Liver (tissue), 9 donors: Measurements from ENCODE around the gene HLTF. TPM values are rescaled to one million over a fixed set of nuclear protein-coding genes. Genes with fewer than 3 reads are reported as not detected.

ENCODE experiments used
- DNase-seq: peaks from one replicate; pipeline ENCODE4 v3.0.0-alpha.2; 2017; ENCODE audit warnings: low spot score
- H3K27ac ChIP-seq, 2 donors: one replicate each; pipeline ENCODE4 v1.7.0; 2013; ENCODE audit warnings: inconsistent platforms in 2 of 2, low read length in 2 of 2, control low read depth in 1 of 2, low read depth in 1 of 2, mild to moderate bottlenecking in 1 of 2
- H3K27me3 ChIP-seq, 4 donors: one replicate each; pipeline versions ENCODE4 v1.6.1 to v1.7.0; 2013; ENCODE audit warnings: low read length in 3 of 4, inconsistent platforms in 1 of 4, mild to moderate bottlenecking in 1 of 4, moderate library complexity in 1 of 4; ENCODE audit not compliant: control insufficient read depth in 4 of 4, insufficient read depth in 4 of 4
- H3K36me3 ChIP-seq, 4 donors: one replicate each; pipeline versions ENCODE4 v1.6.1 to v1.7.0; 2013; ENCODE audit warnings: low read length in 3 of 4, mild to moderate bottlenecking in 3 of 4, low read depth in 1 of 4, moderate library complexity in 1 of 4; ENCODE audit not compliant: control insufficient read depth in 4 of 4, insufficient read depth in 3 of 4
- H3K4me1 ChIP-seq, 4 donors: one replicate each; pipeline versions ENCODE4 v1.6.1 to v1.7.0; 2013; ENCODE audit warnings: low read length in 3 of 4, mild to moderate bottlenecking in 3 of 4, moderate library complexity in 1 of 4; ENCODE audit not compliant: control insufficient read depth in 4 of 4, insufficient read depth in 4 of 4
- H3K4me3 ChIP-seq, 3 donors: one replicate each; pipeline versions ENCODE4 v1.6.1 to v1.7.0; 2013; ENCODE audit warnings: low read length in 3 of 3, control low read depth in 1 of 3, low read depth in 1 of 3, mild to moderate bottlenecking in 1 of 3
- H3K9ac ChIP-seq, 2 donors: one replicate each; pipeline ENCODE4 v1.7.0; 2013; ENCODE audit warnings: low read length in 2 of 2, mild to moderate bottlenecking in 2 of 2, moderate library complexity in 2 of 2, control low read depth in 1 of 2, low read depth in 1 of 2
- H3K9me3 ChIP-seq, 4 donors: one replicate each; pipeline versions ENCODE4 v1.6.1 to v1.7.0; 2013; ENCODE audit warnings: low read length in 3 of 4; ENCODE audit not compliant: control insufficient read depth in 4 of 4
- EGR1 ChIP-seq, 2 donors: IDR thresholded peaks; 2 replicates each; pipeline ENCODE4 v1.6.1; 2016 to 2018; ENCODE audit warnings: antibody characterized with exemption in 2 of 2, low read depth in 2 of 2
- FOXA1 ChIP-seq: IDR thresholded peaks from 2 replicates; pipeline ENCODE4 v1.6.1; 2016; ENCODE audit warnings: antibody characterized with exemption
- GABPA ChIP-seq, 2 donors: IDR thresholded peaks in 1 of 2; conservative IDR thresholded peaks in 1 of 2; 2 replicates each; pipeline ENCODE4 v1.6.1; 2016; ENCODE audit warnings: antibody characterized with exemption in 2 of 2, mild to moderate bottlenecking in 1 of 2, moderate library complexity in 1 of 2
- HNF4G ChIP-seq: IDR thresholded peaks from 2 replicates; pipeline ENCODE4 v1.6.1; 2016; ENCODE audit warnings: antibody characterized with exemption
- JUND ChIP-seq, 2 donors: IDR thresholded peaks; 2 replicates each; pipeline ENCODE4 v1.6.1; 2016; ENCODE audit warnings: antibody characterized with exemption in 2 of 2
- NR2F2 ChIP-seq: IDR thresholded peaks from 2 replicates; pipeline ENCODE4 v1.6.1; 2016; ENCODE audit warnings: antibody characterized with exemption
- RAD21 ChIP-seq, 2 donors: IDR thresholded peaks; 2 replicates each; pipeline ENCODE4 v1.6.1; 2016; ENCODE audit warnings: antibody characterized with exemption in 2 of 2, mild to moderate bottlenecking in 2 of 2
- RXRA ChIP-seq, 2 donors: IDR thresholded peaks; 2 replicates each; pipeline ENCODE4 v1.6.1; 2017 to 2018; ENCODE audit warnings: antibody characterized with exemption in 2 of 2, mild to moderate bottlenecking in 1 of 2
- SP1 ChIP-seq: IDR thresholded peaks from 2 replicates; pipeline ENCODE4 v1.6.1; 2018; ENCODE audit warnings: antibody characterized with exemption, mild to moderate bottlenecking
- ZBTB33 ChIP-seq: IDR thresholded peaks from 2 replicates; pipeline ENCODE4 v1.6.1; 2016; ENCODE audit warnings: antibody characterized with exemption
- WGBS: extraction: QIAGEN DNeasy Blood & Tissue Kit; methylation state at CpG from one replicate; pipeline ENCODE4 v1.1.7; 2013; 5-methylcytosine and 5-hydroxymethylcytosine counted together
- polyA plus RNA-seq, 2 donors: library from polyadenylated mRNA; stranded (reverse) in 1 of 2; unstranded in 1 of 2; fragments of 200-250 nt in 1 of 2; fragments of >200 nt in 1 of 2; fragmentation: Nextera tagmentation in 1 of 2; extraction: Ambion mirVana in 1 of 2; gene quantifications; one replicate each; pipeline versions ENCODE4 v1.2.1 to v1.2.3, GENCODE V29; 2013 to 2015
- total RNA-seq, 2 donors: library from RNA; depleted of rRNA; stranded (reverse); fragments of >200 nt; gene quantifications; one replicate each; pipeline ENCODE4 v1.2.3, GENCODE V29; 2014
- TF ChIP-seq, protein P1 (sequence below): IDR thresholded peaks from 2 replicates; pipeline ENCODE4 v1.6.1; 2016; ENCODE audit warnings: antibody characterized with exemption, mild to moderate bottlenecking
- TF ChIP-seq, protein P2 (sequence below): fragments of 150-350 bp; IDR thresholded peaks from 2 replicates; pipeline ENCODE4 v1.5.1; 2017; ENCODE audit warnings: improper control_type of control experiment, low read depth, low read length; ENCODE audit not compliant: missing input control
- TF ChIP-seq, protein P3 (sequence below): IDR thresholded peaks from 2 replicates; pipeline ENCODE4 v1.6.1; 2016; ENCODE audit warnings: antibody characterized with exemption
- TF ChIP-seq, protein P4 (sequence below): IDR thresholded peaks from 2 replicates; pipeline ENCODE4 v1.6.1; 2016; ENCODE audit warnings: antibody characterized with exemption
- donor health status: healthy.
- donor health status: healthy.
- donor health status: healthy.
- donor health status: healthy.
- donor health status: healthy.

HLTF gene
- total and polyA plus RNA-seq, 4 donors: 4.1 to 31.7 (median 17.0) TPM

- Histone ChIP-seq H3K27me3 (no peaks in the 10 kb centered on the region), H3K4me3 (no peak overlapping the region), H3K4me1 (no peaks in the 10 kb centered on the region), H3K27ac (no peak overlapping the region), H3K36me3 (peaks cover 2 to 18% (median 9%) of the 10 kb centered on the region in 4 donors), H3K9ac (no peak overlapping the region), H3K9me3 (no peaks in the 10 kb centered on the region)
- TF ChIP-seq, protein P1, sequence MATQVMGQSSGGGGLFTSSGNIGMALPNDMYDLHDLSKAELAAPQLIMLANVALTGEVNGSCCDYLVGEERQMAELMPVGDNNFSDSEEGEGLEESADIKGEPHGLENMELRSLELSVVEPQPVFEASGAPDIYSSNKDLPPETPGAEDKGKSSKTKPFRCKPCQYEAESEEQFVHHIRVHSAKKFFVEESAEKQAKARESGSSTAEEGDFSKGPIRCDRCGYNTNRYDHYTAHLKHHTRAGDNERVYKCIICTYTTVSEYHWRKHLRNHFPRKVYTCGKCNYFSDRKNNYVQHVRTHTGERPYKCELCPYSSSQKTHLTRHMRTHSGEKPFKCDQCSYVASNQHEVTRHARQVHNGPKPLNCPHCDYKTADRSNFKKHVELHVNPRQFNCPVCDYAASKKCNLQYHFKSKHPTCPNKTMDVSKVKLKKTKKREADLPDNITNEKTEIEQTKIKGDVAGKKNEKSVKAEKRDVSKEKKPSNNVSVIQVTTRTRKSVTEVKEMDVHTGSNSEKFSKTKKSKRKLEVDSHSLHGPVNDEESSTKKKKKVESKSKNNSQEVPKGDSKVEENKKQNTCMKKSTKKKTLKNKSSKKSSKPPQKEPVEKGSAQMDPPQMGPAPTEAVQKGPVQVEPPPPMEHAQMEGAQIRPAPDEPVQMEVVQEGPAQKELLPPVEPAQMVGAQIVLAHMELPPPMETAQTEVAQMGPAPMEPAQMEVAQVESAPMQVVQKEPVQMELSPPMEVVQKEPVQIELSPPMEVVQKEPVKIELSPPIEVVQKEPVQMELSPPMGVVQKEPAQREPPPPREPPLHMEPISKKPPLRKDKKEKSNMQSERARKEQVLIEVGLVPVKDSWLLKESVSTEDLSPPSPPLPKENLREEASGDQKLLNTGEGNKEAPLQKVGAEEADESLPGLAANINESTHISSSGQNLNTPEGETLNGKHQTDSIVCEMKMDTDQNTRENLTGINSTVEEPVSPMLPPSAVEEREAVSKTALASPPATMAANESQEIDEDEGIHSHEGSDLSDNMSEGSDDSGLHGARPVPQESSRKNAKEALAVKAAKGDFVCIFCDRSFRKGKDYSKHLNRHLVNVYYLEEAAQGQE: no peak
- no peak for TF ChIP-seq SP1
- no peak for TF ChIP-seq RXRA (IDR thresholded peaks at IDR 0.05)
- TF ChIP-seq, protein P2, sequence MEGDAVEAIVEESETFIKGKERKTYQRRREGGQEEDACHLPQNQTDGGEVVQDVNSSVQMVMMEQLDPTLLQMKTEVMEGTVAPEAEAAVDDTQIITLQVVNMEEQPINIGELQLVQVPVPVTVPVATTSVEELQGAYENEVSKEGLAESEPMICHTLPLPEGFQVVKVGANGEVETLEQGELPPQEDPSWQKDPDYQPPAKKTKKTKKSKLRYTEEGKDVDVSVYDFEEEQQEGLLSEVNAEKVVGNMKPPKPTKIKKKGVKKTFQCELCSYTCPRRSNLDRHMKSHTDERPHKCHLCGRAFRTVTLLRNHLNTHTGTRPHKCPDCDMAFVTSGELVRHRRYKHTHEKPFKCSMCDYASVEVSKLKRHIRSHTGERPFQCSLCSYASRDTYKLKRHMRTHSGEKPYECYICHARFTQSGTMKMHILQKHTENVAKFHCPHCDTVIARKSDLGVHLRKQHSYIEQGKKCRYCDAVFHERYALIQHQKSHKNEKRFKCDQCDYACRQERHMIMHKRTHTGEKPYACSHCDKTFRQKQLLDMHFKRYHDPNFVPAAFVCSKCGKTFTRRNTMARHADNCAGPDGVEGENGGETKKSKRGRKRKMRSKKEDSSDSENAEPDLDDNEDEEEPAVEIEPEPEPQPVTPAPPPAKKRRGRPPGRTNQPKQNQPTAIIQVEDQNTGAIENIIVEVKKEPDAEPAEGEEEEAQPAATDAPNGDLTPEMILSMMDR: no peak
- TF ChIP-seq JUND (IDR thresholded peaks at IDR 0.05): no peak
- TF ChIP-seq NR2F2: no peak
- TF ChIP-seq HNF4G: no peak
- TF ChIP-seq EGR1 (IDR thresholded peaks at IDR 0.05; ENCODE audit: low read depth in 2 of 2): no peak
- TF ChIP-seq, protein P3, sequence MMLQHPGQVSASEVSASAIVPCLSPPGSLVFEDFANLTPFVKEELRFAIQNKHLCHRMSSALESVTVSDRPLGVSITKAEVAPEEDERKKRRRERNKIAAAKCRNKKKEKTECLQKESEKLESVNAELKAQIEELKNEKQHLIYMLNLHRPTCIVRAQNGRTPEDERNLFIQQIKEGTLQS: no peak
- TF ChIP-seq, protein P4, sequence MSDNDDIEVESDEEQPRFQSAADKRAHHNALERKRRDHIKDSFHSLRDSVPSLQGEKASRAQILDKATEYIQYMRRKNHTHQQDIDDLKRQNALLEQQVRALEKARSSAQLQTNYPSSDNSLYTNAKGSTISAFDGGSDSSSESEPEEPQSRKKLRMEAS: no peak
- no peak for DNase-seq
- 66% methylated on average over 1 of the region's 1 CpG for WGBS
Measured at GRCh38 chr3:149018247-149018646, 68.1 kb downstream of the HLTF start.

DNA sequence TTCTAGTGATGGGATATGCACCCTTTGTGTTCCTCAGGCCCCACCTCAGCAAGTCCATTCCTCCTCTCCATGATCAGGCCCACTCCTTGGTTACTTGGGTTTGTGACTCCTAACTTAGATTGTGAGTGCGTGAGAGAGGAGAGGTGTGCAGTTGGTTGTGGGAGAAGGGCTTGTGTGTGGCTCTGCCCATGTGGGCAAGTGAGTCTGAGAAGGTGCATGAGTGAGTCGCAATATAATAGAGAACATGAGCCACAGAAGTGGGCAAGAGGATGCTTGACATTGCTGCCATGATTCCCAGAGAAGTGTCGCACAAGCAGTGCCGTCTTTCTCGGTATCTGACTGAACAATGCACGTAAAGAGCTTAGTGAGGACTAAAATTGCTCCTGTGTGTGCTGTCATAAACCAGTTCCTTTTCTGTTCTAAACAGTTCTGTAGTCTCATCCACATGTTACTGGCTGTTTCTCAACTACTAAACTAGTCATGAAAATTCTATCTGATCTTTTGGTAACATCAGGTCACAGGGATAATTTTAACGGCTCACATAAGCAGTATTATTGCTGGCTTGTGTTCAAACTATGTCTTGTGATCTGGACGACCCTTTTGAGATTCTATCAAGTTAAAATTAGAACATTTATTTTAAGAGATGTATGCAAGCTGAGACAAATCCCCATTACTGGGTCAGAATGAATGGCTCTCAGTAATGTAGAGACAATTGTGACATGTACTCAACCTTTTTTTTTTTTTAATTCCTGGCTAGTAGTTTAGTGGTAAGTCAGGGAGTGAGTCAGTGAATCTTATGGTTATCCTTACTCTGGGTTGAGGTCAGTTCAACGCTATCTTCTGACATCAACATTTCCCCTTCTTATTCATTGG lies 69.4 kb downstream of the HLTF start:
- peaks cover 2 to 14% (median 9%) of the 10 kb centered on the region in 4 donors for H3K36me3 ChIP-seq
- 87% methylated on average over 9 of the region's 9 CpGs for WGBS
- no peak overlapping the region for H3K4me3 ChIP-seq
- no peak for DNase-seq
- H3K27ac ChIP-seq: no peak overlapping the region
- H3K27me3 ChIP-seq: no peaks in the 10 kb centered on the region
- no peaks in the 10 kb centered on the region for H3K4me1 ChIP-seq
- no peak overlapping the region for H3K9ac ChIP-seq
- H3K9me3 ChIP-seq: no peaks in the 10 kb centered on the region
- TF ChIP-seq FOXA1 (no peak), NR2F2 (no peak), GABPA (IDR thresholded peaks at IDR 0.05 in 1 of 2, conservative IDR thresholded peaks at IDR 0.05 in 1 of 2) (no peak), ZBTB33 (no peak), JUND (IDR thresholded peaks at IDR 0.05) (no peak), RAD21 (IDR thresholded peaks at IDR 0.05) (no peak), RXRA (IDR thresholded peaks at IDR 0.05) (no peak), SP1 (no peak), HNF4G (no peak), EGR1 (IDR thresholded peaks at IDR 0.05; ENCODE audit: low read depth in 2 of 2) (no peak)
- TF ChIP-seq, protein P4: no peak
- TF ChIP-seq, protein P1: no peak
- TF ChIP-seq, protein P2: no peak
